GM19324 (cell line): ENCODE data around the gene BIRC7.

ENCODE experiments used
- ATAC-seq: cut with Tn5 transposase; IDR thresholded peaks from one replicate; pipeline ENCODE4 v1.9.1; 2021; ENCODE audit warnings: mild to moderate bottlenecking, moderate library complexity; ENCODE audit not compliant: unreplicated experiment, low FRiP score

Gene BIRC7, protein sequence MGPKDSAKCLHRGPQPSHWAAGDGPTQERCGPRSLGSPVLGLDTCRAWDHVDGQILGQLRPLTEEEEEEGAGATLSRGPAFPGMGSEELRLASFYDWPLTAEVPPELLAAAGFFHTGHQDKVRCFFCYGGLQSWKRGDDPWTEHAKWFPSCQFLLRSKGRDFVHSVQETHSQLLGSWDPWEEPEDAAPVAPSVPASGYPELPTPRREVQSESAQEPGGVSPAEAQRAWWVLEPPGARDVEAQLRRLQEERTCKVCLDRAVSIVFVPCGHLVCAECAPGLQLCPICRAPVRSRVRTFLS

DNA sequence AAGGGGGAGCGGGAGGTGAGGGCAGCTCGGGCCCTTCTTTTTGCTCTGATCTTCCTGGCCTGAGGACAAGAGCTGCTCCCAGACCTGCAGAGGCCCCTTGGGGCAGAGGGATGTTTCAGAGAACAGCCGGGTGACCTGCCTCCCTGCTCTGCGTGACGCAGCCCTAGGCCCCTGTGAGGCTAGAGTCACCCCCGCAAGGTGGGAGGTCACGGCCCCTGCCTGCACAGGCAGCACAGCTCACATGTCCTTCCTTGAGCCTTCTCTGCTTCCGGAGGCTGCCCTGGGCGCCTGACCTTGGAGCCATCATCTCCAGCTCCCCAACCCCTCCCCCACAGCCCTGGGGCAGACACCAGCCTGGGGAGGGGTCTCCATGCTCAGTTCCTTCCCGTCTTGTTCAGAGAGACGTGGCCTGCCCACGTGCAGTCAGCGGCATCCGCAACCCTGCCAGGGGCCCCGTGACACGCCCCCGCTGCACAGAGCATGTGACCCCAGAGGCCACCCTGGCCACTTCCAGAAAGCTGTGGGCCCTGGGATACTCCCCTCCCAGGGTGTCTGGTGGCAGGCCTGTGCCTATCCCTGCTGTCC lies at the start of gene BIRC7:
Gene BIRC7, plus strand, starts transcription at position 507 of the 585 bp plus-strand sequence. CDS start 192 bp downstream, outside the sequence.
- ATAC-seq: no peak

DNA sequence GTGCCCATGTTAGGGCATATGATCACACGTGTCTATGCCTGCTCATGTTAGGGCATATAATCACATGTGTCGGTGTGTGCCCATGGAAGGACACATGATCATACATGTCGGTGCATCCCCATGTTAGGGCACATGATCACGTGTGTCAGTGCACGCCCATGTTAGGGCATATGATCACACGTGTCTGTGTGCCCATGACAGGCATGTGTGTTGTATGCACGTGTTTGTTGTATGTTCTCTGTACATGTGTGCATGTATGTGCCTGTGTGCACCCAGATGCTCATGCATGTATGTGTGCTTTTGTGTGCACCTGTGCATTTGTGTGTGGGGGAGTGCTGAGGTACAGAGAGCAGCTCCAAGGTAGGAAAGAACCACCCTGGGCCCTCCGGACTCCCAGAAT lies 49.6 kb upstream of the BIRC7 start:
- ATAC-seq: no peak

DNA sequence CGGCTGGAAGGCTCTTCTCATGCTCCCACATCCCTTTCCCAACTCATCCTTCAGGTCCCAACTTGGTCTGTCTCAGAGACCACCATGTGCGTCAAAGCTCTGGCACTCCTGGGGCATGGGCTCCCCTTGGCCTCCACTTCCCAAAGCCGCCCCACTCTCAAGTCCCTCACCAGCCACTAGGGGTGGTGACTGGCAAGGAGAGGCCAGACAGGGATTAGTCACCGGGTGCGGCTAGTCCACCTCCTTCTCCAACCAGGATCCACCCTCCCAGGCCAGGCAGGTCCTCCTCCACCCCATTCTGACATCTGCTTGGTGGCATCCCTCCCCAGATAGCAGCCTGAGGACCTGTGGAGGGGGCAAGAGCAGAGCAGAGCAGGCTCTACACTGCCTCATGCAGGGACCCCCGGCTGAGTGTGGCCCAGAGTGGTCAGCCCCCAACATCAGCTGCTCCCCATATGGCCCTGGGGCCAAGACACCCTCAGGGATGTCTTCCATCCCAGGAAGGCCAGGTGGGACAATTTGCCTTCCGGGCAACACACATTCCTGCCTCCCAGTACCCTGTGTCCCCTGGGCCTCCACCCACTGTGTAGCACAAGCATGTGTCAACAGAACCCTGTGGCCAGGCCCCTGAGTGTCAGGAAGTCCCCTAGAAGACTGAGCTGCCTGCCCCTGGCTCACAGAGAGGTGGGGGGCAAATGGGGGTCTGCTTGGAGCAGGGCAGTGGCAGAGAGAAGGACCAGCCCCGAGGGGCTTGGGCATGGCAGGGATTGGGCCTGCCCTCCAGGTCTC lies 49.0 kb upstream of the BIRC7 start:
- ATAC-seq: no peak

DNA sequence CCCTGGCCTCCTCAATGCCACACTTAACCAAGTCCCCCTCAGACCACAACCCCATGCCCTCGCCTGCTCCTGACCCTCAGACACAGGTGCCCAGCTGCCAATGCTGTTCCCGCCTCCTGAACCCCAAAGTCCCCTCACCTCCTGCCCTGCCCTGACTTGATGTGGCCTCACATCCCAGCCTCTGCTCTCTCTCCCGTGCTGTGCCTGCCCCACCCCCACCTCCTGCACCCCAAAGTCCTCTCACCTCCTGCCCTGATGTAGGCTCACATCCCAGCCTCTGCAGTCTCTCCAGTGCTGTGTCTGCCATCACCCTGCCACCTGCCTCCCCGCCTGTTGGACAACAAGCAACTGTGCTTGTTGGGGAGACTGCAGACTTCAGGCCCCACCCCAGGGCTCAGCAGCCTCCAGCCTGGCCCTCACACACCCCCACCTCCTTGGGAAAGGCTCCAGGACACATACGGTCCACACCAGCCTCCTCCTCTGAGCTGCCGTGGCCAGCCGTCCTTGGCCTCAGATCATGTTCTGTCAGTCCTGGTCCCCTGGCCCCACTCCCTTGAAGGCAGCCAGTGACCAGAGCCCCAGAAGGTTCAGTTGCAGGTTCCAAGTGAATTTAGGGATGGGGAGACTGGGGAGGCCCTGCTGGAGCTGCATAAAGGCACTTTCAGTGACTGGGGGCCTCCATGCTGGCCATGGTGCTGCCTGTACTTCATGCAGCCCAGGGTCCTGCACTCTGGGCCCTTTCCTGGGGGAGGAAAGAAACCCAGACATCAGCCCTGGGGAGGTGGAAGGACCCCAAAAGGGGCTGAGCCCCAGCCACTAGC lies 48.2 kb upstream of the BIRC7 start:
- ATAC-seq: no peak

DNA sequence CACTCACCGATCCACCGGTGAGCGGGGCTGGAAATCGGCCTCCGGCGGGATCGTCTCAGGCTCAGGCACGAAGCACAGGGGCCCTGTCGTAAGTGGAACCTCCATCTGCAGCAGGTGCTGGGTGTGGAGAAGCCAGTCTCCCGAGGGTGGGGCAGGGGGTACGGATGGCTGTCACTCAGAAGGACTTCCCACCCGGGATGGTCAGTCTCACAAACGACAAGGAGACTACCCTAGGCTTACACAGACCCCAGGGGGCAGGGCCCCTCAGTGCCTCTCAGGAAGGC lies 47.6 kb upstream of the BIRC7 start:
- ATAC-seq: no peak

DNA sequence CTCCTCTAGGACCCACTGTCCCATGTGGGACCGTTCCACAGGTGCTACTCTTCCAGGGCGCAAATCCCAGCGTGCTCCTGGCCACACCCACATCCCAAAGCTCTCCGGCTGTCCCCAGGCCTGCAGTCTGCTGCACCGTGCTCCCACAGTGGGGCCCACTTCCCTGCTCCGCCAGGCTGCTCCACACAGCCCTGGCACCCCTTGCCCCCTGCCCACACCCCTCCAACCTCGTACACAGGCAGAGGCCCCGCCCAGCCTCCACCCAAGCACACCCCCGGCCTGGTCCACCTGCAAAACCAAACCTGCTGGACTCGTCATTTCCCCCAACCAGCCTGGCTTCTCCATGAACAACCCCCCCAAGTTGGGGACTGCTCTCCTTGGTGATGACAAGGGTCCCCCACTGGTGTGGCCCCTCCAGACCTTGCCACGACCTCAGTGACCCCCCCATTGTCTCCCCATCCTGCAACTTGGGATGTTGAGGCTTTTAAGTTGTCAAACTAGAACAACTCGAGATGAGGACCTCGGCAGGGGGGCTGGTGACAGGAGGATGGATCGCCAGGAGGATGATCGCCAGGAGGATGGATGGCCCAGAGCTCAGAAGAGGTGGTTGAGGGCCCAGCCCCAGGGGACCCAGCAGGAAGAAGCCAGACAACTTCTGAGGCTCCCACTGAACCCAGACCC lies 46.9 kb upstream of the BIRC7 start:
- no peak for ATAC-seq

DNA sequence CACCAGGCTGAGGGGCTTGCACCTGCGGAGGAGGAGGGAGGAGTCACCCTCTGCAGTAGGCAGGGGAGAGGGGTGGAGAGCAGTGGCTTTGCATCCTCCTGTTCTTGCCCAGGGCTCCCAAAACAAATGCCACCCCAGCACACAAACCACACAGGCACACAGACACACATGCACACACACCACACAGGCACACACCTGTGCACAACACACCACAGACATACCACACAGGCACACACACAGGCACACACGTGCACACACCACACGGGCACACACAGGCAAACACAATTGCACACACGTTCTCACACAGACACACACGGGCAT lies 46.4 kb upstream of the BIRC7 start:
- no peak for ATAC-seq

DNA sequence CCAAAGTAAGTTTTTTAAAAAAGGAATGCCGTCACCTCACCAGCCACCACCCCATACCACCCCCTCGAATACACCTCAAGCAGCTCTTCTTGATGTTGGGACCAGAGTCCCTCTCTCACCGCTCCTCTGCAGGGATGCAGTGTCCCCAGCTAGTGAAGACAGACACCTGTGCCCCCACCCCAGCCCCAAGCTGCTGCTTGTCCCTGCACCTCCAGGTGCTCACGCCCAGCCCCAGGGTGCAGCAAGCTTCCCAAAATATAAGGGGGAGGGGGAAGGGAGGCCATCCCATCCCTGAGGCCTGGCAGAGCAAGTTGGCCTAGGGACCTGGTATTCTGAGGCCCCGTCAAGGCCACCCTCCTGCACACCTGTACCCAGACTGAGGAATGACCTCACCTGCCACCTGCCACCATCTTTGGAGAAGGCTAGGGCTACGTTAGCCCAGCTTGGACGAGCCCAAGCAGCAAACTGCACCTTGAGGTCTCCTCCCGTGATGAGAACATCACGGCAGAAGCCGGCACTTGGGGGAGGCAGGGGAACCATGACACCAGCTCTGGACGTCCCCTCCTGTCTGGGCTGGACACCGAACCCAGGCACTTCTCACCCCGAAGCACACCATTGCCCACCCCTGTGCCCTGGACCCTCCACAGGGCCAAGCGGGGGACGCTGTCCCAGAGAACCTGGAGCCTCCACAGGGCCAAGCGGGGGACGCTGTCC lies 45.7 kb upstream of the BIRC7 start:
- no peak for ATAC-seq

DNA sequence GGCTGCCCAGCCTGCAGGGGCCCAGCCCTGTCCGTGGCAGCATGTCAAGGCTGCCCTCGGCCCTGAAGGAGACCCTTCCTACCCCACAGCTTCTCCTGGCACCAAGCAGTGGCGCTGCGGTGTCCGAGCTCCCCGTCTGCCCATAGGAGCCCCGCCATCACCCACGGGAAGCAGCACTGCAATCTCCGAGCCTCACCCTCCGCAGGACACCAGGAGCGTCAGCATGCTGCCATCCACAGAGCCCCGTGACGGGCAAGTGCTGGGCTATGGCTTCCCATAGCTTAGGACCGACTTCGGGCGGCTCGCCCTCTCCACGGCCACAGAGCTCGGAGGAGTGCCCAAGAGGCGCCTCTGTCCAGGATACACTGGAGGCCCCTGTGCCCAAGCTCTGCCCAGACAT lies 44.9 kb upstream of the BIRC7 start:
- ATAC-seq: no peak

DNA sequence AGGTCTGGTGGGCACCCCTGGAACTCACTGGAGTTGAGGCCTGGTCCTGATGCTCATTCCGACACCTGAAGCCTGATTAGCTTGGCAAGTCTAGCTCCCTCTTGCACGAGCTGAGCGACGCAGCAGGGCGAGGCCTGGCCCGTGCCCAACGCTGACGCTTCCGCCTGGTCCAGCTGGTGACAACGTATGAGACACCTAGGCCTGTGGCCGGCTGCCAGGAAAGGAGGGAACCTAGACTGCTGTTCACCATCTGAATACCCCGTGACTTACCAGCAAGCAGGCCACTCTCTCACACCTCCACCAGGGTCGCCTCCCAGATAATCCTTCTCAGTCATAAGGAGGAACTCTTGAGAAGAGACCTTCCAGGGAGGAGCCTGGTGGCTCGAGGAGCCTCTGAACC lies 44.3 kb upstream of the BIRC7 start:
- ATAC-seq: no peak

DNA sequence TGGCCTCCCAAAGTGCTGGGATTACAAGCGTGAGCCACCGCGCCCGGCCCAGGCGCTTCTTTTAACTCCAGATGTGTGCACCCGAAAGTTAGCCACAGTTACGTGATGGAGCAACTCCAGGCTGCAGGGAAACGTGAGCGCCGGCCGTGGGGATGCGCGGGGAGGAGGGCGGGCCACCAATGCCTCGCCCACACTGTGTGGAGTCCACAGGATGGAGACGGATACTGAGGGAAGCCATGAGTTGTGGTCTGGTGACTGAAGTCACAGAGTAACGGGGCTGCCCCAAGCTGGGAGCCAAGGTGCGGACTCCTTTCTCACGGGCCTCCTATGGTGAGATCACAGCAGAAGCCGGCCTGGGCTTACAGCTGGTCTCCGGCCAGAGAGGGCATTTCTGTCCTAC lies 43.0 kb upstream of the BIRC7 start:
- ATAC-seq: no peak

DNA sequence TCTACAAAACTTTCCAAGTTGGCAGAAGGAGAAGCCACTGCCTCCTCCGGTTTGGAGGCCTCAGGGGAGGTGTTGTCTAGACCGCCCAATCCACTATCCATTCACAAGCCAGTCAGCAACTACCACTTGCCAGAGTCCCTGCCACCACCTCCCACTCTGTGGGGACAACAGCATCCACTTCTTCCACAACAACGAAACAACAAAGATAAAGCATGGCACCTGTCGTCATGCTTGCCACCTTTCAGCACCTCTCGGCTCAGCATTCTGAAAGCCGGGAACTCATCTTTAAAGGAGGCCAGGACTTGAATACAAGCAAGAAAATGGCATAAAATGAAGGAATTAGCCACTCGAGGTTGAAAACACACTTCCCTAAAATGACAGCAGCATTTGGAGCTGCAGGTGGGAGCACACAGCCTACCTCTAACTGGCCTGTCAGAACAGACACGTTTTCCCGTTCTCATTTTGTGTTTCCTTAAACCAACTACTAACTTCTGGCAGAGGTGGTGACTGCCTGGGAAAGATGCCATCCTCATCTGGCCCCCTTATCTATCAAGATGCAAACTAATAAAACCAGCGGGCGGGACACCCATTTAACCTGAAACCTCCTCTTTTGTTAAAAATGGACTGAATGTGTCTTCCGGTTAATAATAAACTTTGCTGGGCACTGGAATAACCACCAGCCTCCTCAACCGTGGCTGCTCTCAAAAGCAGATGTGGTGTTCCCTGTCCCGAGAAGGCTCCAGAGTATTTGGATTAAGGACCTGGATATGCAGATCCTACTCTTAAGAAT lies 41.5 kb upstream of the BIRC7 start:
- ATAC-seq: no peak

DNA sequence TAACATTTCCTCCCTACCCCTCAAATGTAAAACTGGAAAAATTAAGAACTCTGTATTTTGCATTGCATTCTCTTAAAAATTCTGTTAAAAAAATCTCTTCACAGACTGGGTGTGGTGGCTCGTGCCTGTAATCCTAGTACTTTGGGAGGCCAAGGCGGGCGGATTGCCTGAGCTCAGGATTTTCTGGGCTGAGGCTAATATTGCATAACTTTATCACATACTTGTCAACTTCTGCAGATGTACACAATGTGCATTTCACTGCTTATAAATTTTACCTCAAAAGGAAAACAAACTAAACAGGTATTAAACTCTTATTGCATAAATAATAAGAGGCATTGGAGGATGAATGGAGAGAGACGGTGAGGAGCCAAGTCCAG lies 40.9 kb upstream of the BIRC7 start:
- ATAC-seq: no peak

DNA sequence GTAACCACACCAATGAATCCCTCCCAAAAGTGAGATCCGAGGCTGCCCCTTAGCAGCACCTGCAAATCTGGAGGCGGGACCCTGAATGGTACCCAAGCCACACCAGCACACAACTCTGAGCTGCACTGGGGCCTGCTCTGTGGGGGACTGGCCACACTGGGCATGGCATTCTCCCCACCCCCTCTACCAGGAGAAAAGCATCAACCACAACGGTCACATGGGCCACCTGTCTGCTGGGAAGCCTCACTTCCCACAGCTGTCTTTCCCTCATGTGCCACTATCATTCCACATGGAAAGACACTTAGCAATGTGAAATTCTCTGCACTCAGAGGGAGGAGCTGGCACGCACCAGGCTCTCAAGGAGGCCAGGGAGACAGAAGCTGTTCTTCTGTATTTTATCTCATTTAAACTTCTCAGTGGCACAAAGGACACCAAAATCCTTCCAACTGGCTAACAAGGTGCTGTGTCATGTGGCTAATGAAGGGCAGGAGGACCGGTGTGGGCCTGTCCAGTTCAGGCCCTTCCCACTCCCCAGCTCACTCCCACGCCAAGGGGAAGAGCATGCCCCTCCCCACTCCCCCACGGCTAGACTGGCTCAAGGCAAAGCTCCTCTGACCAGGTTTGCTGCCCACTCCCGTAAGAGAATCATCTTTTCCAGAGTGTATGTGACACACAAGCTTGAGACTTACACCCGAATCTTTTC lies 38.8 kb upstream of the BIRC7 start:
- no peak for ATAC-seq

DNA sequence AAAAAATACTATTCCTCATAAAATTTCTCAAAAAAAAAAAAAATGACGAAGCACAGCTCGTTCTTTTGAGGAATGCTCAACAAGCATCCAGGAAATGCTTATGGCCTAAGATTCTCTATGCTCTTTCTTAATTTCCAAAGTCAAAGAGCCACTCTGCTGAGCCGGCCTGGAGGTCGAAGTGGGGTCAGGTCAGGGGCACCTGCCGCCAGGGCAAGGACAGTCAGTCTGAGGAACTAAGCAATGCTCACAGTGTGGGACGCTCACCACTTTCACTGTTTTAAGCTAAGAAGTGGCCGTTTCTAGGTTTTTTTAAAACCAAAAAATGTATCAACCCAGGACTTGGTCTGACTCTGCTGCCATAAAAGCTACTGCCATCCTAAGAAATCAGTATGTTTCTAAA lies 37.1 kb upstream of the BIRC7 start:
- ATAC-seq: no peak

DNA sequence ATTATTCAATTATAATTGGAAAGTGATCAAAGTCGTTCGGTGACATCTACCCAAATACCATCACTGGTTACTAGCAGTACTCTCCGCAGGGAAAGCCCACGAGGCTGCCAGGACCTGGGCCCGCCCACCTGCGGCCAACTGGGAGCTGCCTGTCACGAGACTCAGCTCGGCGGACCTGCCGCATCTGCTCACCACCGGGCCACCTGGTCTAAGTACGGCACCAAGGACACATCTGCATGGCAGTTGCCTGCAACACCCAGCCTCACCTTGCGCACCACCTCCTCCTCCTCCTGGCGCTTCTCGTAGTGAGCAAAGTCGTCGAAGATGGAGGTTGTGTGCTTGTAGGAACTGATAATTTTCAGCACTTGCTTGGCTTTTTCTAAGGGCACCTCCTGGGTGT lies 33.7 kb upstream of the BIRC7 start:
- no peak for ATAC-seq

DNA sequence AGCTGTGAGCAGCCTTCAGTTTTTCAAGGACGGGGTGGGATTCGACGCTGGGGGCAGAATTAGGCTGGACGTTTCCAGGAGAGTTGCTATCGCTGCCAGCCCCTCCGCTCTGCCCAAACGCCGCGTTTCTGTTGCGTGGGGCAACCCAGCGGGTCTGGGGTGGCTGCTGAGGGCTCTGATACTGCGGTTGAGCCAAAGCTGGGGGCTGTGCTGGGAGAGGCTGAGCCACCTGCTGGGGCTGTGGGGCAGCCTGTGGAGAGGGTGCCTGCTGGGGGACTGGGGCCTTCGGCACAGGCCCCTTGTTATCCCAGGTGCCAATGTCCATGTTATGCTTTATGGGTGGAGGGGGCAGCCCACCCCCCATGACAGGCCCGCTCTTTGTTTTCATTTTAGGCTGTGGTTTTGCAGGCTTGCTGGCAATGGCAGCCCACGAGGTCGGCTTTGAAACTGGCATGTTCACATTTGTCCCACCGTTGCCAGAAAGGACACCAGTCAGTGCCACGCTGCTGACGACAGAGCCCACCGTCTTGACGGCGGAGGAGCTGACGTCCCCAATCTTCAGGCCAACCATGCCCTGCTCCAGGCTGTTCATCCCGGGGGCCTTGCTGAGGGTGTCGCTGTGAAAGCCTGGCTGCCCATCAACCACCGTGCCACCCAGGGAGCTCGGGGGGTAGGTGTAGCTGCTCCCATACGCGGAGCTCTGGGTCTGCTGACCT lies 32.7 kb upstream of the BIRC7 start:
- no peak for ATAC-seq

DNA sequence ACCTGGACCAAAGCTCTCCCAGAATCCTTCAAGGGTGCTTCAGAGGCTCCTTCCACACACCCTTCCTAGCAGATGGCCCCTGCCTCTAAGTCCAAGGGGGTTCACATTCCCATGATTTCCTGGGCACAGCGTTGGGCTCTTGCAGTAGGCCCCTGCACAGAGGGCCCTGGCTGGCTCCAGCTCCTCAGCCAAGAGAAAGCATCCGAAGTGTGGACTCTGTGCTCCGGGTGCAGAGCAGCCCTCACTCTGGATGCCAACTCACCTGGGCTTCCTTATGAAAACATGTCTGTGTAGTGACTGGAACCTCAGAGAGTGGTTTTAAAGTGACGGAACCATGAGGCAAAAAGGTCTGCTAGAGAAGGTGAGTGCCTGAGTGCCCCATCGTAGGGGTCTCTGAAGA lies 31.3 kb upstream of the BIRC7 start:
- no peak for ATAC-seq
